ENCODE data around the gene ABCC1.
"Not testable (repeated sequence)": the region's sequence is repeated elsewhere in the genome, so short reads cannot be mapped to it uniquely, and the experiment has no call there.

ABCC1 gene

DNA sequence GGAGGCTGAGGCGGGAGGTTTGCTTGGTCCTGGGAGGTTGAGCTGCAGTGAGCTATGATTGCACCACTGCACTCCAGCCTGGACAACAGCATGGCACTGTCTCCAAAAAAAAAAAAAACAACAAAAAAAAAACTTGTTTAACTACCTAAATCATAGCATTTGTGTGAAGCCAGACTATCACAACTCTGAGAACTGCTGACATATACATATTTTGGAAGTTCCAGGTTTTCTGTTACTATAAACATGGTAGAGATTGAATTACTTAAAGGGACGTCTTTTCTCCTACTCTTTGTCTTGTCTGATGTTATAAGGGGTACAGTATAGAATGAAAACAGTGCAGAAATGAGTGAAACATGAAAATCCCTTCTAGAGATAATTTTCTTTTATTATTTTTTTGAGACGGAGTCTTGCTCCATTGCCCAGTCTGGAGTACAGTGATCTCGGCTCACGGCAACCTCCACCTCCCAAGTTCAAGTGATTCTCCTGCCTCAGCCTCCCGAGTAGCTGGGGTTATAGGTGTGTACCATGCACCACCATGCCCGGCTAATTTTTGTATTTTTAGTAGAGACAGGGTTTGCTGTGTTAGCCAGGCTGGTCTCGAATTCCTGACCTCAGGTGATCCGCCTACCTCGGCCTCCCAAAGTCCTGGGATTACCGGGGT is 18.4 kb downstream of the ABCC1 start:
- no peak for DNase-seq

DNA sequence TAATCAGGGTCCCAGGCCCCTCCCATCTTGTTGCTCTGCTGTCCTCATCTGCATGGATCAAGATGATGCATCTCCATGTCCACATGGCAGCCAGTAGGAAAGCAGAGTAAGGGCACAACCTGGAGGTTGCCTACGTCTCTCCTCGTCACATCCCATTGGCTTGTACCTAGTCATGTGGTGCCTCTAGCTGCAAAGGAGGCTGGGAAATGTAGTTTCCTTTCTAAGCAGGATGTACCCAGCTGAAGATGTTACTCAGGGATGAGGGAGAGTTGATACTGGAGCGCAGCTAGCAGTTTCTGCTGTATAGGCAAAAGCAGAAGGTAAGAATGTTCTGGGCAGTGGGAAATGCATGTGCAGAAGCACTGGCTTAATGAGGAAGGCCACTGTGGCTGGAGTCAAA is 20.8 kb downstream of the ABCC1 start:
- peak in 1 of 2 experiments; percentile 10 for DNase-seq

DNA sequence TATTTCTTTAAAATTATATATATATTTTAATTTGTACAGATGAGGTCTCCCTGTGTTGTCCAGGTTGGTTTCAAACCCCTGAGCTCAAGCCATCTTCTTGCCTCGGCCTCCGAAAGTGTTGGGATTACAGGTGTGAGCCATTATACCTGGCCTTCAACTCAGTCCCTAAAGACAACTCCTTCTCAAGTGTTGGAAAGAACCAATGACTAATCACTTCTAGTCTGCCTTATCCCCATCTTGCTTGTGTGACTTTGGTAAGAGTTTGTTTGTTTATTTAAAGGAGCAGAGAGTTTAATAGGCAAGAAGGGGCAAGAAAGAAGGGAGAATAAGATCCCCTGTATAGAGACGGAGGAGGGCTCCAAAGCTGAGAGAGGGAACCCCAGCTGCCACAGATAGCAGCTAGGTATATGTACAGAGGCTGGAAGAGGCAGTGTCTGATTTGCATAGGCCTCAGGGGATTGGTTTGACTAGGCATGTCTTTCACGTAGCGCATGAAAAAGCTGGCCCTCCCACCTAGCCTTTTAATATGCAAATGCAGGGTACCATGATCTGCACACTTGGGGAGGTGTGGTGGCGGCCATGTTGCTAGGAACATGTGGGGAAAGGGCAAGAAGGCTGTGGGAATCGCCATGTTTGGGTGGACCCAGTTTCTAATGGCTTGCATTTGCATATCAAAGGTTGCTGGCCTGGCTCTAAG is 21.5 kb downstream of the ABCC1 start:
- no peak for DNase-seq

DNA sequence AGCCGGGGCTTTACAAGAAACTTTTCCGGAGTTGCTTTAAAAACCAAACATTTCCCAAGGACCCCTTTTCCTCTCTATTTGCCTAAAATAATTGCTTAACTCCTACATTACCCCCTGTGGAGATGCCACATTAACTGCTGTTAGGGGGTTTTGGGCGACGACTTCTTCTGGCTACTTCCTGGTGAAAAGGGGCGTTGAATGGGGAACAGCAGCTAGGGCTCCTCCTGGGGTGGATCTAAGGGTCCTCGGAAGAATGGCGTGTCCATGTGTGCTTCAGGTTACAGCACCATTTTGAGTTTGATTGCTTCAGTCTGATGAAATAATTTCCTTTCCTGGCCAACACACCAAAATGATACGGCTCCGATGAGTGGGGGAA is 22.0 kb downstream of the ABCC1 start:
- DNase-seq: no peak

DNA sequence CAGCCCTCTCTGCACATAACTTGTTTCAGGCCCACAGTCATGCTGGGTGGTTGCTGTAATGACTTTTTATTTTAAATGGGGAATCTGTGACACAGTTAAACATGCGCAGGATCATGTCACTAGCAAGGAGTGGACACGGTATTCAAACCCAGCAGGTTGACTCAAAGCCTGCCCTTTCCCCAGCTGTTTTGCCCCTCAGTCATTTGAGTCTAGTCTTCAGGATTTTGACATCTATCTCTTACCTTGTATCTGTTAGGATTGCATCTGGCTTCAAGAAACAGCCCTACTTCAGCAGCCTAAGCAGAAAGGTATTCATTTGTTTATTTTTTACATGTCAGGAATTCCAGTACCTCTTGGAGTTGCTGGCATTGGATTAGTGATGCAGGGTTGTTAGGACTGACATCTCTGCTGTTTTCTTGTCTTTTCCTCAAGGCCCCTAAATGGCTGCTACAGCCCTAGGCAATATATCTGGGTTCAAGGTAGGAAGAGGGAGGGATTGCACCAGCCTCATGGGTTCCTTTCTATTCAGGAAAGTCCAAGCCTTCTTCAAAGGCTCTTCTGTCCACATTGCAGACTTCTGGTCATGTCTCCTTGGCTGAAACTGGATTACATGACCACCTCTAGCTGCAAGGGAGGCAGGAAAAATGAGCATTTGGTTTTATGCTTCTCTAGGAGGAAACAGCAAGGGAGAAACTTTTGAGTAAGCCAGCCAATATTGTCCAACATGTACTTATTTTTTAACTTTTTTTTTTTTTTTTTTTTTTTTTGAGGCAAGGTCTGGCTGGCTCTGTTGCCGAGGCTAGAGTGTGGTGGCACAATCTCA is 22.8 kb downstream of the ABCC1 start:
- no peak for DNase-seq

DNA sequence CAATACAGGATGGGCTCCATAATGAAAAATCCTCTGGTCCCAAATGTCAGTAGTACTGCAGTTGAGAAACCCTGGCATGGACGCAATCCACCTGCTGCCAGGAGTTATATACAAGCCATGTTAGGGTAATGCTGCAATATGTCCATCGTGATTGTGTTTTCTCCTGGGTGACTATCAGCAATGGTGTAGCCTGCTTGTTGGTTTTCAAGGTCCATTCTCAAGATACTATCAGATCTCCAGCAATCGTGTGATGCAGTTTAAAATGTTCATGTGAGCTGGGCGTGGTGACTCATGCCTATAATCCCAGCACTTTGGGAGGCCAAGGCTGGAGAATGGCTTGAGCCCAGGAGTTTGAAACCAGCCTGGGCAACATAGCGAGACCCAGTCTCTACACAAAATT is 24.0 kb downstream of the ABCC1 start:
- DNase-seq: no peak

DNA sequence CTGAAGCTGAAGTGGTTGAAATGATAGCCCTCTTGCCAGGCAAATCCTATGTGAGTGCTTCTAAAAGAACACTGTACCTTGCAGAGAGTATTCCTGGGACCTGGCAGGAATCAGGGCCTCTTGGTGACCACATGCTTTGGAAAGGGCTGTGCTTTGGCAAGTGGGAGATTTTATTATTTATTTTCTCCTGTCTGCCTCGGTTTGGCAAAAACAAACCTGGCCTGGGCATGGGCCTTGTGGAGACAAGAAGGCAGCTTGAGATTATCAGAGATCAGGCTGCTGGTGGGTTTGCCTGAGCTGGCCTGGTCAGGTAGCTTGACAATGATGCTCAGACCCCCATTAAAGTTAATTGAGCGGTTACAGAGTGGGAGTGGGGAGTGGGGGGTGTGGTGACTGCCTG is 24.6 kb downstream of the ABCC1 start:
- DNase-seq: peak in 1 of 2 experiments; percentile 18

DNA sequence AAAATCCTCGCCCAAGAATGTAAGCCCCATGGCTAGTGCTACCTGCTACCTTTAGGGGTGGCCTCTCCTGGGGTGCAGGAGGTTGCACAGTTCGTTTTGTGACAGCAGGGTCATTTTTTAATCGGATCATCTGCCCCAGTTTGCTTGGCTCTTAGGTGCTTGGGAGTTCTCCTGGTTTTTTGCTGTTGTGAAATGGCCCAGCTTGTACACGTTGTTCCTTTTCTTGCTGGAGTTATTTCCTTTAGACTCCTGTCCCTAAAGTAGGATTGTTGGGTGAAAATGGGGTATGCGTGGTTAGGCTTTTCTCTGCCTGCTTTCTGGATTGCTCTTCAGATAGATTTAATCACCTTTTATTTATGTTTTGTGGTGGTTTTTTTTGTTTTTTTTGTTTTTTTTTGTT is 25.8 kb downstream of the ABCC1 start:
- DNase-seq: no peak

DNA sequence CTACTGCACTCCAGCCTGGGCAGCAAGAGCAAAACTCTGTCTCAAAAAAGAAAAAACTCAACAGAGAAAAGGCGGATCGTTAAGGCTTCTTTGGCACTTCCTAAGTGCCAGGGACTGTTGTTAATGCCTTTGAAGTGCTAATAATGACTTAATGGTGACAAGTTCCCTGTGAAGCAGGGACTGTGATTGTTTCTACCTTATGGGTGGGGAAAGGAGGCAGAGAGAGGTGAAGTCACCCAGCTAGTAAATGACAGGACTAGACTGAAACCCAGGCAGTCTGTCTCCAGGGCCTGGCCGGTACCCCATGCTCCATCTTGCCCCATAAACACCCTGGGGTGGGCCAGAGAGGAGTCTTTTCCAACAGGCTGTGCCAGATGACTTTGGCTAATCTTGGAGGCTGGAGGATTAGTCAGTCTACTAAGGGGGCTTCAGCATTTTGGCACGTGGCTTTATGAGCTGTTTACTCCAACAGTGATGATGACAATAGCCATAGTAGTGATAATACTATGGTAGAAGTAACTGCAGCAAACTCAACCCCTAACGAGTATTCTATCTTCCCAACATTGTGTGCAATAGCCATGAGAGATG is 26.9 kb downstream of the ABCC1 start:
- DNase-seq: peak in 1 of 2 experiments; percentile 58

DNA sequence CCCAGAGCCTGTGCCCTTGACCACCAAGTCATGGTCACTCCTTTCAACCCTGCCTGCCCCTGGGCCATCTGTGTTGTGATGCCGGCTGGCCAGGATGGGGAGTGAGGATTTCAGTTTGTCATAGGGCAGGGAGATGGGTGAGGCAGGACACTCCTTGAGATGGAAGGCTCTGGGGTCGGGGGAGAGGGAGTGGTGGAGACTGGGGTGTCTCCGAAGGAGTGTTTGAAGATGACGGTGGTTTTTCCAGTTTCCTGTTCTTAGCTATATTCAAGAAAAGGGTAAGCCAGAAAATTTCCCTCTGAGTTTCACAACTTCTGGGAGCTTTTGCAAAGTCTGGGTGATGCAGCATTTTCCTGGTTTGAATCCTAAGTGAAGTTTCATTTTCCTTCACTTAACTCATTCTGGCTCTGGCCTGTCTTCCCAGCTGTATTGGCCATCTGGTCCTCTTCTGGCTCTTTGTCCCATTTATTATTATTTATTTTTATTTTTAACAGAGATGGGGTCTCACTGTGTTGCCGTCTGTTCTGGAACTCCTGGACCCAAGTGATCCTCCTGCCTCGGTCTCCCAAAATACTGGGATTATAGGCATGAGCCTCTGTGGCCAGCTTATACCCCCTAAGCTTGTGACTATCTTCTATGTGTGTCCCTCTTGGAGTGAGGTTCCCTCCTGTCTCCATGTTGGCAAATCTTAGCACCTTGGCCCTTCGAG is 27.7 kb downstream of the ABCC1 start:
- DNase-seq: no peak

DNA sequence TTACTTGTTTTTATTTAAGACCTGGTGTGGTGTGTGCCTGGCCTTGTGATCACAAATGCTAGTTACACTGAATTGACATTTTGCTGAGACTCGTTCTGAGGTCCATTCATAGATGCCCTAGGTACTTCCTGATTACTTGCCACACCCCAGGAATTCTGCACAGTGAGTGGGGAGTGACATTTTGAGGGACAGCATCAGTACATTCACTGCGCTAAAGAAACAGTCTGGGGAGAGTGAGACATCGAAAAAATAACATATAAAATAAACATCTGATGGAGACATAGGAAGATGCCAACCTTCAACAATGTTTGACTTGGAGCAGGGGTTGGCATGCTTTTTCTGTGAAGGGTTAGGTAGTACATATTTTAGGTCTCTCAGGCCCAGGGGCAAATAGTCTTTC is 30.4 kb downstream of the ABCC1 start:
- no peak for DNase-seq

DNA sequence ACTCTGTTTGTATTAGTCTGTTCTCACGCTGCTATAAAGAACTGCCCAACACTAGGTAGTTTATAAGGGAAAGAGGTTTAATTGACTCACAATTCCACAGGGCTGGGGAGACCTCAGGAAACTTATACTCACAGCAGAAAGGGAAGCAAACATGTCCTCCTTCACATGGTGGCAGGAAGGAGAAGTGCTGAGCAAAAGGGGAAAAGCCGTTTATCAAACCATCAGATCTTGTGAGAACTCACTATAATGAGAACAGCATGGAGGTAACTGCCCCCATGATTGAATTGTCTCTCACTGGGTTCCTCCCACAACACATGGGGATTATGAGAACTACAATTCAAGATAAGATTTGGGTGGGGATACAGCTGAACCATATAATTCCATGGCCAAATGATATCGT is 30.9 kb downstream of the ABCC1 start:
- DNase-seq: no peak

DNA sequence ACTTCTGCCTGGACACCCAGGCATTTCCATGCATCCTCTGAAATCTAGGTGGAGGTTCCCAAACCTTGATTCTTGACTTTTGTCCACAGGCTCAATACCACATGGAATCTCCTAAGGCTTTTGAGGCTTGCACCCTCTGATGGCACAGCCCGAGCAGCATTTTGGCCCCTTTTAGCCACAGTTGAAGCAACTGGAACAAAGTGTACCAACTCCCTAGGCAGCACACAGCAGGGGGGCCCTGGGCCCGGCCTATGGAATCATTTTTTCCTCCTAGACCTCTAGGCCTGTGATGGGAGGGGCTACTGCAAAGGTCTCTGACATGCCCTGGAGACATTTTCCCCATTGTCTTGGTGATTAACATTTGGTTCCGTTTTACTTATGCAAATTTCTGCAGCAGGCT is 32.0 kb downstream of the ABCC1 start:
- no peak for DNase-seq

DNA sequence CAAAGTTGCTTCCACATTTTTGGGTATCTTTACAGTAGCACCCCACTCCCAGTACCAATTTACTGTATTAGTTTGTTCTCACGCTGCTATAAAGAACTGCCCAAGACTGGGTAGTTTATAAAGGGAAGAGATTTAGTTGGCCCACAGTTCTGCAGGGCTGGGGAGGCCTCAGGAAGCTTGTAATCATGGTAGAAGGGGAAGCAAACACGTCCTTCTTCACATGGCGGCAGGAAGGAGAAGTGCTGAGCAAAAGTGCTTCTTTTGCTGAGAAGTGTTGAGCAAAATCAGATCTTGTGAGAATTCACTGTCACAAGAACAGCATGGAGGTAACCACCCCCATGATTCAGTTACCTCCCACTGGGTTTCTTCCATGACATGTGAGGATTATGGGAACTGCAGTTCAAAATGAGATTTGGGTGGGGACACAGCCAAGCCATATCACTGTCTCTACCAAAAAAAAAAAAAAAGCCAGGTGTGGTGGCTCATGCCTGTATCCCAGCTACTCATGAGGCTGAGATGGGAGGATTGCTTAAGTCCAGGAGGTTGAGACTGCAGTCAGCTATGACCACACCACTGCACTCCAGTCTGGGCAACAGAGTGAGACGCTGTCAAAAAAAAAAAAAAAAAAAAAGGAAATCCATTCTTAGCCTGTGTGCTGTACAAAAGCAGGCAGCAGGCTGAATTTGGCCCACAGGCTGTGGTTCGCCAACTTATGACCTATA is 32.9 kb downstream of the ABCC1 start:
- DNase-seq: not testable (repeated sequence)

DNA sequence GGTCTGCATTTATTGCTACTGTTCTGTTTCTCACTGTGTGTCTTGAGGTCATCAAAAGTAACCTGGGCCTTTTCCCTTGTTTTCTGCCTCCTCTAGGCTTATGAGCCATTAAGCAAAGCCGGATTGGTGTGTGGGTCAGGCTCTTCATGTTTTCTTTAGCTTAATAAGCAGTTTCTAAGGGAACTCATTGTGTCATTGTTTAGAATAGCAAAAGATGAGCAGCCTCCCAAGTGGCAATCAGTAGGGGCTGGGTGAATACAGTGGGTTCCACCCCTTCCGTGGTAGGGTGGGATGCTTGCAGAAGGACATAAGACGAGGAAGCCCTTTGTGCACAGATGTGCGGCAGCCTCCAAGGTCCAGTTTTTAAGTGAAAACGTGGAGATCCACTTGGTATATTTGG is 34.5 kb downstream of the ABCC1 start:
- DNase-seq: no peak

DNA sequence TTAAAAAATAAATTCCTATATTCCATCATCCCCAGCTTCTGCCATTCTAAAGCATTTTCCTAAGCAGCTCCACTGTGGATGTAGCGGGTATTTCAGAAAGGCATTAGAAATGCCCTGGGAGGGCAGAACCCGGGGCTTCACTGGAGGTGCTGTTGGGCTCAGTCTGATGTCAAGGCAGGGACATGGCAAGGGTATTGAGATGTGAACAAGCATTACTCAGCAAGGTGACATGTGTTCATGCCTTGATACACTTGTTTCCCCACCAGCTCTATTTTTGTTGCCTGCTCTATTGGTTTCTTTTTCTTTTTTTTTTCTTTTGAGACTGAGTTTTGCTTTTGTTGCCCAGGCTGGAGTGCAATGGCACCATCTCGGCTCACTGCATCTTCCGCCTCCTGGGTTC is 35.7 kb downstream of the ABCC1 start:
- DNase-seq: no peak

DNA sequence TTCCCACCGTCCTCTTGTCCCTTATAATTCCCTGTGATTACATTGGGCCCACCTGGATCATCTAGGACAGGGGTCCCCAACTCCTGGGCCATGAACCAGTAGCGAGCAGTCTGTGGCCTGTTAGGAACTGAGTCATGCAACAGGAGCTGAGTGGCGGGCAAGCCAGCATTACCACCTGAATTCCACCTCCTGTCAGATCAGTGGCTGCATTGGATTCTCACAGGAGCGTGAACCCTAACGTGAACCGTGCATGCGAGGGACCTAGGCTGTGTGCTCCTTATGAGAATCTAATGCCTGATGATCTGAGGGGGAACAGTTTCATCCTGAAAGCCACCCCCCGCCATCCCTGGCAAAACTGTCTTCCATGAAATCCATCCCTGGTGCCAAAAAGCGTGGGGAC is 36.8 kb downstream of the ABCC1 start:
- no peak for DNase-seq

DNA sequence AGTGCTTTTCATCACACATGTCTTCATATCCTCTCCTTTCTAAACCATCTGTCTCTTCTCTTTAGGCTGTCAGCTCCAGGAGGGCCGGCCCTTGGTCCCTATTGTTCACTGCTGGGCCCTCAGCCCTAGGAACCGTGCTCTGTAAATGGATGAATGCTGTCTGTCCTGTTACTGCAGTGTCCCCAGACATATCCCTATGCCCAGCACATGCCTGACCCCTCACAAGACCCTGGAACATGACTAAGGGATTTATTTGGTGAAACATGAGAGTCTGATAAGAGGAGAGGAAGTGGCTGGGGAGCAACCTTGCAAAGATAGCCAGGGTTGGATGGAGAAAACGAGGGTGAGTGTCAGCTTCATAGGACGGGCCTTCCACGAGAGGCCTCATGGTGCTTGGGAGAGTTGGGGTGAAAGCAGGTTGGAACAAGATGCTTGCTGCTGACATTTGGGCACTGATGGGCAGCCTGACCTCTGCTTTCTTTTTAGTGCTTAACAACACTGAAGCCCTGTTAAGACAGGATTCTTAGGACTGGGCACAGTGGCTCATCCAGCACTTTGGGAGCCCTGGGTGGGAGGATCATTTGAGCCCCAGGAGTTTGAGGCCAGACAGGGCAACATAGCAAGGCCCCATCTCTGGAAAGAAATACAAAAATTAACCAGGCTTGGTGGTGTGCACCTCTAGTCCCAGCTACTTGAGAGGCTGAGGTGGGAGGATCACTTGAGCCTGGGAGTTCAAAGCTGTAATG is 39.0 kb downstream of the ABCC1 start:
- DNase-seq: peak; percentile 35 to 81

DNA sequence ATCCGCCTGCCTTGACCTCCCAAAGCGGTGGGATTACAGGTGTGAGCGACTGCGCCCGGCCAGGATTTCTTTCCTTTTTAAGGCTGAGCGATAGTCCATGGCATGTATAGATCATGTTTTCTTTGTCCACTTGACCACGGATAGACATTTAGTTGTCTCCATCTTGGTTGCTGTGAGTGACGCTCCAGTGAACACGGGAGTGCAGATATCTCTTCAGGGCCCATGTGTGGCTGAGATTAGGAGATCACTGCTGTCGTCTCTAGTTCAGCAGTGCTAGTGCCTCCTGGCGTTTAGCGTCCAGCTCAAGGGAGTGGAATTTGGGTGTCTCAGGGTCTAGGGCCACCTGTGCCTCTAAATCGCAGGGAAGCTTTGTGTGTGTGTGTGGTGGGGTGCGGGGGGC is 41.5 kb downstream of the ABCC1 start:
- DNase-seq: peak; percentile 33 to 57

DNA sequence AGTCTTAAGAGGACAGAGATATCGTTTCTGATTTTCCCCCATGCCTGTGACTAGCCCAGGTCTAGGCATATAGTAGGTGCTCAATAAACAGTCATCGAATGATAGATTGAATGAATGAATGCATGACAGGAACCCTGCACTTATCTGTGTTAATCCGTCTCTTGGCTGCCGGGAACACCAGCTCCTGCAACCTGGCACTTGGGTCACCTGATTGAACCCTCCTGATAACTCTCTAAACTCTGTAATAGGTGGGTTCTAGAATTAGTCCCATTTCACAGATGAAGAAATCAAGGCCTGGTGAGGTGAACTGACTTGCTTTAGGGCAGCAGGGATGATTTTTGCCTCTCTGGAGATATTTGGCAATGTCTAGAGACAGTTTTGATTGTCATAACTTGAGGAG is 43.7 kb downstream of the ABCC1 start:
- no peak for DNase-seq

DNA sequence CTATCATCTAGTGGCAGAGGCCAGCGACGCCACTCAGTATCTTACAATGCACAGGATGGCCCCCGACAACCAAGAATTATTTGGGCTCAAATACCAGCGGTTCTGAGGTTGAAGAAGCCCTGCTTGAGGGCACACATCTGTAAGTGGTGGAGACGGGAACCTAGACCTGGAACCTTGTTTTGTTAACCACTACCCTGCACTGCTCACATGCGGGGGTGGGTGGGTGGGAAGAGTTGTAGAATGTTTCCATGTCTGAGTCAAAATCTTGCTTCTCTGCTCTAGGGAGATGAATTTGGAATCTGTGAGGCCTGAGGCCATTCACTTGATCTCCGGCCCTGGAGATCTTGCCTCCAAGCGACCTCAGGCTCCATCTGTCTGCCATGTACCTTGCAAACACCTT is 44.1 kb downstream of the ABCC1 start:
- DNase-seq: no peak

All from NCI-H524 (cell line).